Neutrophil (primary cell): ENCODE data around the gene TMEM217.
"Not testable (repeated sequence)": the region's sequence is repeated elsewhere in the genome, so short reads cannot be mapped to it uniquely, and the experiment has no call there.

Experiments
- H3K27ac ChIP-seq: fragments of 200-600 bp; sonication (generic); 2 replicates; pipeline ENCODE4 v1.5.1; 2016; ENCODE audit warnings: mild to moderate bottlenecking, moderate library complexity
- H3K27me3 ChIP-seq: fragments of 200-600 bp; sonication (generic); 2 replicates; pipeline ENCODE4 v1.6.0; 2016; ENCODE audit warnings: mild to moderate bottlenecking
- H3K36me3 ChIP-seq: fragments of 200-600 bp; sonication (generic); 2 replicates; pipeline ENCODE4 v1.5.1; 2017
- H3K4me1 ChIP-seq, 2 experiments: fragments of 200-600 bp in 1 of 2; sonication (generic) in 1 of 2; 1 replicate in 1 of 2; 2 replicates in 1 of 2; pipeline versions ENCODE4 v1.5.1 to v1.6.1; 2013 to 2016; ENCODE audit warnings: low read depth in 1 of 2, low read length in 1 of 2, mild to moderate bottlenecking in 1 of 2, moderate library complexity in 1 of 2; ENCODE audit not compliant: control insufficient read depth in 1 of 2, insufficient read depth in 1 of 2
- H3K4me3 ChIP-seq, 2 experiments: fragments of 200-600 bp in 1 of 2; sonication (generic) in 1 of 2; 1 replicate in 1 of 2; 2 replicates in 1 of 2; pipeline ENCODE4 v1.5.1; 2013 to 2016; ENCODE audit warnings: low read depth in 1 of 2, low read length in 1 of 2, mild to moderate bottlenecking in 1 of 2, moderate library complexity in 1 of 2
- H3K9me3 ChIP-seq: fragments of 200-600 bp; sonication (generic); 2 replicates; pipeline ENCODE4 v1.5.1; 2016
- CTCF ChIP-seq: fragments of 200-600 bp; sonication (generic); IDR thresholded peaks from 2 replicates; pipeline ENCODE4 v1.5.1; 2016; ENCODE audit warnings: antibody characterized with exemption

Gene TMEM217

GRCh38 chr6:37182736-37183590, 75.0 kb downstream of the TMEM217 start:
- Histone ChIP-seq H3K36me3 (no peaks in the 10 kb centered on the region), H3K4me3 (peak overlapping the region in 1 of 2 experiments; percentile 2), H3K27ac (peak overlapping the region; percentile 75), H3K27me3 (no peaks in the 10 kb centered on the region), H3K9me3 (no peaks in the 10 kb centered on the region), H3K4me1 (peaks cover 44 to 61% of the 10 kb centered on the region in 2 experiments)
- TF ChIP-seq CTCF: no peak

DNA sequence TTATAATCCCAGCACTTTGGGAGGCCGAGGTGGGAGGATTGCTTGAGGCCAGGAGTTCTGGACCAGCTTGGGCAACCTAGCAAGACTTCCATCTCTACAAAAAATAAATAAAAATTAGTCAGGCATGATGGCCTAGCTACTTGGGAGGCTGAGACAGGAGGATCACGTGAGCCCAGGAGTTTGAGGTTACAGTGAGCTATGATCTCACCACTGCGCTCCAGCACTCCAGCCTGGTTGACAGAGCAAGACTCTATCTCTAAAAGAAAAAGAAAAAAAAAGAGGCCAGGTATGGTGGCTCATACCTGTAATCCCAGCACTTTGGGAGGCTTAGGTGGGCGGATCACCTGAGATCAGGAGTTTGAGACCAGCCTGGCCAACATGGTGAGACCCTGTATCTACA, 77.3 kb downstream of the TMEM217 start:
- not testable (repeated sequence) for H3K9me3 ChIP-seq, H3K27me3 ChIP-seq, H3K36me3 ChIP-seq, H3K27ac ChIP-seq, H3K4me3 ChIP-seq
- peaks cover 43 to 65% of the 10 kb centered on the region in 2 experiments for H3K4me1 ChIP-seq

GRCh38 chr6:37180075-37180474, 77.9 kb downstream of the TMEM217 start:
- H3K4me1 ChIP-seq: peaks cover 43 to 65% of the 10 kb centered on the region in 2 experiments
- no peaks in the 10 kb centered on the region for H3K9me3 ChIP-seq
- no peak for TF ChIP-seq CTCF
- no peak overlapping the region for H3K4me3 ChIP-seq
- no peaks in the 10 kb centered on the region for H3K27me3 ChIP-seq
- H3K27ac ChIP-seq: no peak overlapping the region
- peaks cover 10% of the 10 kb centered on the region for H3K36me3 ChIP-seq

- Histone ChIP-seq H3K36me3 (peaks cover 31% of the 10 kb centered on the region), H3K27ac (peak overlapping the region; percentile 6), H3K9me3 (no peaks in the 10 kb centered on the region), H3K27me3 (no peaks in the 10 kb centered on the region), H3K4me1 (peaks cover 46 to 68% of the 10 kb centered on the region in 2 experiments), H3K4me3 (no peak overlapping the region)
- no peak for TF ChIP-seq CTCF
These were observed 79.9 kb downstream of the TMEM217 start for GRCh38 chr6:37177935-37178517.

GRCh38 chr6:37177077-37177934, 80.6 kb downstream of the TMEM217 start:
- peak overlapping the region in 1 of 2 experiments; percentile 11 for H3K4me3 ChIP-seq
- H3K9me3 ChIP-seq: no peaks in the 10 kb centered on the region
- no peak for TF ChIP-seq CTCF
- H3K36me3 ChIP-seq: peaks cover 38% of the 10 kb centered on the region
- peak overlapping the region; percentile 19 for H3K27ac ChIP-seq
- peaks cover 46 to 68% of the 10 kb centered on the region in 2 experiments for H3K4me1 ChIP-seq
- H3K27me3 ChIP-seq: no peaks in the 10 kb centered on the region
